GM18951 (cell line): ENCODE results near the gene LAMC1.
"Not testable (repeated sequence)": the region's sequence is repeated elsewhere in the genome, so short reads cannot be mapped to it uniquely, and the experiment has no call there.

Experiments used
- POLR2A ChIP-seq: IDR thresholded peaks from 4 replicates; pipeline ENCODE4 v1.6.1; 2011; ENCODE audit warnings: mild to moderate bottlenecking; ENCODE audit not compliant: insufficient read length, insufficient read depth; ENCODE audit errors: extremely low read depth
- in situ Hi-C: fragments of 300-500 bp; cut with MboI; formaldehyde crosslinking; loops from one replicate; pipeline ENCODE4 v1.12.0; 2022; ENCODE audit warnings: low sequenced_read_pairs, mixed read lengths, inconsistent platforms; ENCODE audit not compliant: unreplicated experiment

Gene LAMC1

GRCh38 chr1:183137782-183138181, 114.6 kb downstream of the LAMC1 start:
- no peak for TF ChIP-seq POLR2A
- in situ Hi-C loops = no loop called here

GRCh38 chr1:183138301-183138700, 115.1 kb downstream of the LAMC1 start:
- in situ Hi-C loops = no loop called here
- no peak for TF ChIP-seq POLR2A

- in situ Hi-C loops = no loop called here
- TF ChIP-seq POLR2A = no peak
These were observed 116.2 kb downstream of the LAMC1 start for GRCh38 chr1:183139281-183139942.

- in situ Hi-C loops = no loop called here
- no peak for TF ChIP-seq POLR2A
These were observed 117.4 kb downstream of the LAMC1 start for GRCh38 chr1:183140633-183141032.

- no peak for TF ChIP-seq POLR2A
- in situ Hi-C loops = no loop called here
These were observed 119.0 kb downstream of the LAMC1 start for GRCh38 chr1:183142171-183142570.

- in situ Hi-C loops = no loop called here
- no peak for TF ChIP-seq POLR2A
These were observed 120.5 kb downstream of the LAMC1 start for GRCh38 chr1:183143576-183144315.

- TF ChIP-seq POLR2A = no peak
- in situ Hi-C loops = no loop called here
These were observed 121.5 kb downstream of the LAMC1 start for GRCh38 chr1:183144752-183145151.

- in situ Hi-C loops = no loop called here
- no peak for TF ChIP-seq POLR2A
These were observed 124.5 kb downstream of the LAMC1 start for GRCh38 chr1:183147735-183148134.

GRCh38 chr1:183148599-183148998, 125.4 kb downstream of the LAMC1 start:
- no peak for TF ChIP-seq POLR2A
- in situ Hi-C loops = no loop called here

GRCh38 chr1:183149273-183149672, 126.1 kb downstream of the LAMC1 start:
- in situ Hi-C loops = no loop called here
- no peak for TF ChIP-seq POLR2A

- in situ Hi-C loops = not testable (repeated sequence)
These were observed 126.8 kb downstream of the LAMC1 start for GRCh38 chr1:183150032-183150431.

- in situ Hi-C loops = no loop called here
- TF ChIP-seq POLR2A = no peak
These were observed 127.2 kb downstream of the LAMC1 start for GRCh38 chr1:183150445-183150844.

- in situ Hi-C loops = no loop called here
- TF ChIP-seq POLR2A = no peak
These were observed 129.0 kb downstream of the LAMC1 start for GRCh38 chr1:183152180-183152579.

GRCh38 chr1:183155939-183156338, 132.7 kb downstream of the LAMC1 start:
- no peak for TF ChIP-seq POLR2A
- in situ Hi-C loops = no loop called here
